Activated CD8-positive, alpha-beta T cell treated with anti-CD3 and anti-CD28 coated beads, Interleukin-2, amount 10 ng/mL, durations not matched to agents 7 days and 5 days (primary cell): ENCODE results near the gene CYTIP. TPM values are rescaled to one million over a fixed set of nuclear protein-coding genes. Genes with fewer than 3 reads are reported as not detected.
A peak's percentile ranks its signal among the peaks of the same experiment; 100 is the strongest.
"Not testable (repeated sequence)": the region's sequence is repeated elsewhere in the genome, so short reads cannot be mapped to it uniquely, and the experiment has no call there.

Experiments used
- ATAC-seq: fragments of 150-1000 bp; cut with Tn5 transposase; one replicate; pipeline ENCODE4 v1.10.0; 2021; ENCODE audit warnings: moderate library complexity
- CTCF ChIA-PET: fragments of 350-600 bp; sonication (Branson Sonifier 250); formaldehyde crosslinking; loops from one replicate; lab custom pipeline; 2021; ENCODE audit warnings: antibody characterized with exemption; lab: Charles Lee
- POLR2A ChIA-PET: fragments of 350-600 bp; sonication (Branson Sonifier 250); formaldehyde crosslinking; loops from one replicate; lab custom pipeline; 2021; ENCODE audit warnings: antibody characterized with exemption; lab: Charles Lee
- DNase-seq: peaks from one replicate; pipeline ENCODE4 v3.0.0-alpha.2; 2020
- H3K27ac Mint-ChIP-seq: one replicate; pipeline ENCODE4 v1.8.0; 2021; ENCODE audit warnings: mild to moderate bottlenecking, mixed read lengths
- H3K27me3 Mint-ChIP-seq: one replicate; pipeline ENCODE4 v1.8.0; 2021; ENCODE audit warnings: low read depth, mixed read lengths
- H3K36me3 Mint-ChIP-seq: one replicate; pipeline ENCODE4 v1.8.0; 2021; ENCODE audit warnings: low read depth, mixed read lengths
- H3K4me1 Mint-ChIP-seq: one replicate; pipeline ENCODE4 v1.8.0; 2021; ENCODE audit warnings: low read depth, mixed read lengths
- H3K4me3 Mint-ChIP-seq: one replicate; pipeline ENCODE4 v1.8.0; 2021; ENCODE audit warnings: mild to moderate bottlenecking, mixed read lengths
- H3K9me3 Mint-ChIP-seq: one replicate; pipeline ENCODE4 v1.8.0; 2022; ENCODE audit warnings: mixed read lengths; ENCODE audit not compliant: insufficient read depth
- total RNA-seq, 2 experiments: library from RNA; stranded (reverse); gene quantifications; one replicate each; pipeline ENCODE4 v1.2.3, GENCODE V29; 2021

Gene CYTIP
- total RNA-seq, 2 experiments from 2014 or later, result 222 to 227 TPM

GRCh38 chr2:157411624-157412336 is 32.1 kb downstream of the CYTIP start:
- POLR2A ChIA-PET, result interaction anchor here (0.7 to 1.1 kb wide), 3 partner anchors 28 to 70 kb away, joined by 3 to 5 read pairs (median 3); no protein-coding TSS in a partner anchor
- H3K27ac Mint-ChIP-seq, result peak overlapping the region; percentile 48
- peaks cover 75% of the 10 kb centered on the region for H3K36me3 Mint-ChIP-seq
- ATAC-seq, result no peak
- H3K9me3 Mint-ChIP-seq, result no peaks in the 10 kb centered on the region
- no peaks in the 10 kb centered on the region for H3K27me3 Mint-ChIP-seq
- no peak for DNase-seq
- H3K4me1 Mint-ChIP-seq, result peaks cover 78% of the 10 kb centered on the region
- CTCF ChIA-PET, result interaction anchor here (1.4 to 8.5 kb wide), 3 partner anchors 76 to 85 kb away, joined by 3 to 66 read pairs (median 27); partner anchors contain the start of gene ERMN
- no peak overlapping the region for H3K4me3 Mint-ChIP-seq

GRCh38 chr2:157405398-157405797 is 38.5 kb downstream of the CYTIP start:
- CTCF ChIA-PET, result interaction anchor here (1.2 to 4.5 kb wide), 4 partner anchors 13 to 87 kb away, joined by 3 to 44 read pairs (median 6); no protein-coding TSS in a partner anchor
- Mint-ChIP-seq H3K36me3 (peaks cover 74% of the 10 kb centered on the region), H3K4me1 (peaks cover 76% of the 10 kb centered on the region), H3K9me3 (peaks cover 12% of the 10 kb centered on the region), H3K27ac (peak overlapping the region; percentile 68)
- H3K27me3 Mint-ChIP-seq, H3K4me3 Mint-ChIP-seq, ATAC-seq, DNase-seq: not testable (repeated sequence)
- POLR2A ChIA-PET, result interaction anchor here (1.9 to 2.2 kb wide), 2 partner anchors 13 kb away, joined by 9 to 16 read pairs; no protein-coding TSS in a partner anchor

DNA sequence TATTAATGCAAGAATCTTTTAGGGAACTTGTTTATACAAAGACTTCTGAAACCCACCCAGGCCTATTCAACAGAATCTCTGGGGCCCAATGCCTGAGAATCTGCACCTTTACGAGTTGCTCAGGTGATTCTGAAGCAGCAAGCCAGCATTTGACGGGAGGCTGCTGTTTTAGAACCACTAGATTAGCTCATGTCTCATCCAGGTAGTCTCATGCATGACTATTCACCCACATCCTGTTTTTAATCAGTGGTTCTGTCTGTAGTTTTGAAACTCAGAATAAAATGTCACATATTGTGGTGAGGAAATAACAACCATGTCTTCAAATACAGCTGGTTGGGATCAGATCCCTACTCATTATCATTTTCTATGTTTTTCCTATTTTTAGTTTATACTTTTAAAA is 39.5 kb downstream of the CYTIP start:
- Mint-ChIP-seq H3K36me3 (peaks cover 77% of the 10 kb centered on the region), H3K4me3 (peak overlapping the region; percentile 15)

GRCh38 chr2:157402801-157403485 is 40.9 kb downstream of the CYTIP start:
- Mint-ChIP-seq H3K27ac (peak overlapping the region; percentile 84), H3K9me3 (peaks cover 27% of the 10 kb centered on the region), H3K4me1 (peaks cover 62% of the 10 kb centered on the region), H3K36me3 (peaks cover 80% of the 10 kb centered on the region)
- POLR2A ChIA-PET, result interaction anchor here (1.6 to 2.1 kb wide), 4 partner anchors 10 to 75 kb away, joined by 7 to 10 read pairs (median 8); no protein-coding TSS in a partner anchor
- not testable (repeated sequence) for DNase-seq, H3K4me3 Mint-ChIP-seq, ATAC-seq, H3K27me3 Mint-ChIP-seq
- CTCF ChIA-PET, result interaction anchor here (1.0 to 4.5 kb wide), 6 partner anchors 12 to 100 kb away, joined by 3 to 44 read pairs (median 8); partner anchors contain the start of gene ERMN

More for the DNA sequence above, 39.5 kb downstream of the CYTIP start:
- CTCF ChIA-PET, result interaction anchor here (1.0 to 4.5 kb wide), 11 partner anchors 9 to 102 kb away, joined by 3 to 44 read pairs (median 4); partner anchors contain the start of genes CYTIP and ERMN
- Mint-ChIP-seq H3K4me1 (peaks cover 70% of the 10 kb centered on the region), H3K27ac (peak overlapping the region; percentile 84), H3K27me3 (no peaks in the 10 kb centered on the region), H3K9me3 (peaks cover 19% of the 10 kb centered on the region)
- DNase-seq, result peak; percentile 78
- POLR2A ChIA-PET, result interaction anchor here (1.0 to 2.1 kb wide), 12 partner anchors 9 to 76 kb away, joined by 3 to 16 read pairs (median 8); partner anchors contain the start of gene CYTIP
- ATAC-seq, result peak; percentile 97

GRCh38 chr2:157395811-157396210 is 48.1 kb downstream of the CYTIP start:
- ChIA-PET POLR2A (no interaction called here), CTCF (interaction anchor here (1.5 kb wide), 1 partner anchor 60 kb away, joined by 6 read pairs; no protein-coding TSS in a partner anchor)
- peaks cover 4% of the 10 kb centered on the region for H3K4me1 Mint-ChIP-seq
- no peaks in the 10 kb centered on the region for H3K27me3 Mint-ChIP-seq
- no peak overlapping the region for H3K27ac Mint-ChIP-seq
- H3K36me3 Mint-ChIP-seq, result peaks cover 47% of the 10 kb centered on the region
- no peak overlapping the region for H3K4me3 Mint-ChIP-seq
- H3K9me3 Mint-ChIP-seq, result peaks cover 33% of the 10 kb centered on the region
- no peak for ATAC-seq
- no peak for DNase-seq

DNA sequence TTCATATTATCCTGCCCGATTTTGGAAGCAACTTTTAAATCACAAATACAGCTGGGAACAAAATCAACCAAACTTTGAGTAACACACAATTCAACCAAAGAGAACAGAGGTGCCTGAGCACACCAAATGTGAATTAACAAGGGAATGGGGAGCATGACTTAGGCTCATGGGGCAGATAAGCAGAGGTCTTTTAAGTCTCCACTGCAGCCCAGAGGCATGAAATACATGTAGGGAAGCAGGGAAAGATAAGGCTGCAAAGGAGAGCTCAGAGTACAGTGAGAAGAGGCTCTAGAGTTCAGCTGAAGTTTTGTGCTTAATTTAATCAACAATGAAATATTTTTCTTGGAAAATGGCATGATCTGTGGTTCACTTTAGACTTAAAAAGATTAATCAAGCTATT is 49.0 kb downstream of the CYTIP start:
- H3K27me3 Mint-ChIP-seq, result no peaks in the 10 kb centered on the region
- H3K27ac Mint-ChIP-seq, result no peak overlapping the region
- peaks cover 29% of the 10 kb centered on the region for H3K9me3 Mint-ChIP-seq
- no peaks in the 10 kb centered on the region for H3K4me1 Mint-ChIP-seq
- POLR2A ChIA-PET, result no interaction called here
- CTCF ChIA-PET, result interaction anchor here (1.5 kb wide), 1 partner anchor 59 kb away, joined by 6 read pairs; no protein-coding TSS in a partner anchor
- DNase-seq (no peak), ATAC-seq (no peak)
- peaks cover 43% of the 10 kb centered on the region for H3K36me3 Mint-ChIP-seq
- H3K4me3 Mint-ChIP-seq, result no peak overlapping the region

GRCh38 chr2:157393348-157393747 is 50.5 kb downstream of the CYTIP start:
- H3K4me1 Mint-ChIP-seq, result peaks cover 11% of the 10 kb centered on the region
- CTCF ChIA-PET, result no interaction called here
- peaks cover 39% of the 10 kb centered on the region for H3K36me3 Mint-ChIP-seq

GRCh38 chr2:157388827-157389226 is 55.1 kb downstream of the CYTIP start:
- CTCF ChIA-PET, result interaction anchor here (2.0 kb wide), 1 partner anchor 61 kb away, joined by 7 read pairs; no protein-coding TSS in a partner anchor
- POLR2A ChIA-PET, result no interaction called here
- Mint-ChIP-seq H3K27me3 (no peaks in the 10 kb centered on the region), H3K4me1 (peaks cover 30% of the 10 kb centered on the region), H3K27ac (no peak overlapping the region), H3K9me3 (peaks cover 27% of the 10 kb centered on the region), H3K4me3 (no peak overlapping the region), H3K36me3 (peaks cover 46% of the 10 kb centered on the region)
- ATAC-seq, result no peak
- no peak for DNase-seq

More at GRCh38 chr2:157393348-157393747, 50.5 kb downstream of the CYTIP start:
- ATAC-seq (no peak), DNase-seq (no peak)
- Mint-ChIP-seq H3K27ac (no peak overlapping the region), H3K27me3 (no peaks in the 10 kb centered on the region), H3K4me3 (no peak overlapping the region), H3K9me3 (peaks cover 28% of the 10 kb centered on the region)
- POLR2A ChIA-PET, result no interaction called here

- peaks cover 16% of the 10 kb centered on the region for H3K9me3 Mint-ChIP-seq
- H3K4me3 Mint-ChIP-seq, result no peak overlapping the region
- ATAC-seq, result no peak
- ChIA-PET POLR2A (no interaction called here), CTCF (interaction anchor here (1.2 to 1.7 kb wide), 2 partner anchors 51 to 59 kb away, joined by 5 to 9 read pairs; no protein-coding TSS in a partner anchor)
- DNase-seq, result no peak
- no peaks in the 10 kb centered on the region for H3K27me3 Mint-ChIP-seq
- peaks cover 45% of the 10 kb centered on the region for H3K36me3 Mint-ChIP-seq
- peaks cover 30% of the 10 kb centered on the region for H3K4me1 Mint-ChIP-seq
- peak overlapping the region; percentile 0 for H3K27ac Mint-ChIP-seq
Measured at GRCh38 chr2:157386747-157387146, 57.1 kb downstream of the CYTIP start.

DNA sequence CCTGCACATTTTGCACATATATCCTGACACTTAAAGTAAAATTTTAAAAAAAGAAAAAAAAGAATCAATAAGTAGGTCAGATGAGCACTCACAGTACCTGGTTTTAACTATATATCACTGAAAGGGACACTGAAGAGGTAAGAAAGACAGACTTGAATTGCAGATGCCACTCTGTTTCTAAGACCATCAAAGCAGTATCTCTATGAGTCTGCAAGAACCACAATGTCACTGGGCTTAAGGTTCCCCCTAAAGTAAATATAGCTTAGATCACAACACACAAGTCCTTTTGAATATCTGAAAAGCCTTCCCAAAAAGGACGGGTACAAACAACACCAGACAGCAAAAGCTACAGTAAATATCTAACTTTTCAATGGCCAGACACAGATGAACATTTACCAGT is 57.6 kb downstream of the CYTIP start:
- Mint-ChIP-seq H3K4me3 (no peak overlapping the region), H3K9me3 (peaks cover 11% of the 10 kb centered on the region), H3K27me3 (no peaks in the 10 kb centered on the region), H3K4me1 (peaks cover 30% of the 10 kb centered on the region), H3K27ac (no peak overlapping the region), H3K36me3 (peaks cover 43% of the 10 kb centered on the region)
- DNase-seq (no peak), ATAC-seq (no peak)
- POLR2A ChIA-PET, result no interaction called here
- CTCF ChIA-PET, result interaction anchor here (1.2 to 1.7 kb wide), 2 partner anchors 50 to 58 kb away, joined by 5 to 9 read pairs; no protein-coding TSS in a partner anchor

DNA sequence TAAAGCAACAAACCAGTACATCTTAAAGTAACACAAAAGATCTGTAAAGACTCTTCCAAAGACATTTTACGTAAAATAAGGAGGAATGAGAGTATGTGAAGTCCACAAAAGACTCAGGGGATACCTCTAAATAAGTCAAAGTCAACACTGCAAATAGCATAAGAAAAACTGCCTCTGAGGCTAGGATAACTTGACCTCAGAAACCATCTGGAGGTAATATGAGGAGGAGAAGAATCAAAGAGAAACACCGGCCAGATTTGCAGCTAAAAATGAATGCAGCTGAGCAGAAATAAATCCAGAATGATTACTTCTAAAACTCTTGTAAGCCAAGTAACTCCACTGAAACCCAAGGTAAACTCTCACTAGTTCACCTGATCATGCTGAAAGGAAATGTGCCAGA is 66.0 kb downstream of the CYTIP start:
- Mint-ChIP-seq H3K27ac (no peak overlapping the region), H3K9me3 (peaks cover 37% of the 10 kb centered on the region), H3K4me3 (no peak overlapping the region), H3K27me3 (no peaks in the 10 kb centered on the region), H3K4me1 (peaks cover 6% of the 10 kb centered on the region), H3K36me3 (peaks cover 48% of the 10 kb centered on the region)
- CTCF ChIA-PET, result no interaction called here
- ATAC-seq (no peak), DNase-seq (no peak)
- POLR2A ChIA-PET, result no interaction called here
